ENCODE results near the gene ENOX1. TPM values are rescaled to one million over a fixed set of nuclear protein-coding genes. Genes with fewer than 3 reads are reported as not detected.

The ENOX1 gene
- total and polyA plus RNA-seq, 2 of the 13 experiments (the other 11 are each of a cell fraction or from before 2014, with no cell fraction given), result not detected

GRCh38 chr13:43298816-43299215, 488.0 kb downstream of the ENOX1 start (continued):
- TF ChIP-seq ZNF740 (CRISPR knock-in tag; IDR thresholded peaks at IDR 0.05), result no peak
- TF ChIP-seq REPIN1 (CRISPR knock-in tag; IDR thresholded peaks at IDR 0.05; ENCODE audit: borderline replicate concordance, low read depth), result no peak
- TF ChIP-seq ZBTB20 (CRISPR knock-in tag; IDR thresholded peaks at IDR 0.05; ENCODE audit: borderline replicate concordance, low read depth), result no peak
- TF ChIP-seq MED13 (CRISPR knock-in tag; IDR thresholded peaks at IDR 0.05), result no peak
- no peak for TF ChIP-seq RARG (CRISPR knock-in tag; IDR thresholded peaks at IDR 0.05; ENCODE audit: low read depth)
- TF ChIP-seq NFKBIZ (CRISPR knock-in tag; IDR thresholded peaks at IDR 0.05), result no peak
- TF ChIP-seq DZIP1 (CRISPR knock-in tag; IDR thresholded peaks at IDR 0.05), result no peak

- Histone ChIP-seq H3K4me2 (ENCODE audit: low read depth, low read length) (no peak overlapping the region), H3K36me3 (replicated peaks in 1 of 2; ENCODE audit: control insufficient read depth in 1 of 2, insufficient read depth in 2 of 2, low read length in 2 of 2) (no peaks in the 10 kb centered on the region), H3K4me3 (replicated peaks in 1 of 3; ENCODE audit: insufficient read depth in 1 of 3, low read depth in 2 of 3, low read length in 3 of 3) (no peak overlapping the region), H3K9me3 (ENCODE audit: low read length) (no peaks in the 10 kb centered on the region), H2AFZ (ENCODE audit: low read length) (no peak overlapping the region), H3K27ac (ENCODE audit: extremely low read length, insufficient read depth, low read length) (no peak overlapping the region), H3K27me3 (ENCODE audit: control insufficient read depth in 1 of 2, insufficient read depth in 2 of 2, low read length in 2 of 2) (no peaks in the 10 kb centered on the region), H4K20me1 (ENCODE audit: insufficient read depth, low read length) (no peaks in the 10 kb centered on the region), H3K79me2 (ENCODE audit: insufficient read depth, low read length) (no peaks in the 10 kb centered on the region), H3K9ac (ENCODE audit: insufficient read depth, low read depth, low read length) (no peak overlapping the region), H3K4me1 (ENCODE audit: insufficient read depth, low read length) (no peaks in the 10 kb centered on the region)
- ATAC-seq (no peak), FAIRE-seq (no peak), DNase-seq (ENCODE audit: low spot score) (no peak)
- POLR2A ChIA-PET, result no interaction called here
- no TSS peak for BruUV-seq (replicated peaks)
- intact Hi-C loops (cut with micrococcal nuclease; ENCODE audit: unreplicated experiment) (no loop called here), in situ Hi-C loops (cut with HindIII; ENCODE audit: extremely low pct_ligation_motif_present, low pct_unique_long_range_greater_than_20kb) (no loop called here)
- WGBS (ENCODE audit: low lambda C conversion rate), result 9% methylated on average over 6 of the region's 6 CpGs
- CTCF ChIA-PET (ENCODE audit: low intra/inter-chr PET ratio, low total read pairs), result no interaction called here
- TF ChIP-seq ZBTB33 (CRISPR knock-in tag; IDR thresholded peaks at IDR 0.05) (no peak), ZNF780A (CRISPR knock-in tag; IDR thresholded peaks at IDR 0.05) (no peak), MTF1 (CRISPR knock-in tag; IDR thresholded peaks at IDR 0.05) (no peak), HOXD1 (CRISPR knock-in tag; IDR thresholded peaks at IDR 0.05) (no peak)
Observed at GRCh38 chr13:43297967-43298678, 488.6 kb downstream of the ENOX1 start.

Data from HepG2 (cell line).